Ishikawa (cell line): ENCODE results near the gene VGLL3.

ENCODE experiments used
- CREB1 ChIP-seq: IDR thresholded peaks from 2 replicates; pipeline ENCODE4 v1.6.1; 2012; ENCODE audit warnings: low read depth
- EGR1 ChIP-seq: IDR thresholded peaks from 2 replicates; pipeline ENCODE4 v1.6.1; 2012
- FOXM1 ChIP-seq: IDR thresholded peaks from 2 replicates; pipeline ENCODE4 v1.6.1; 2012; ENCODE audit warnings: low read depth, borderline replicate concordance
- NFIC ChIP-seq: IDR thresholded peaks from 2 replicates; pipeline ENCODE4 v1.6.1; 2012
- RAD21 ChIP-seq: IDR thresholded peaks from 2 replicates; pipeline ENCODE4 v1.6.1; 2012; ENCODE audit warnings: low read depth
- TAF1 ChIP-seq: IDR thresholded peaks from 2 replicates; pipeline ENCODE4 v1.6.1; 2012; ENCODE audit warnings: low read depth, mild to moderate bottlenecking
- TCF12 ChIP-seq: IDR thresholded peaks from 2 replicates; pipeline ENCODE4 v1.6.1; 2012; ENCODE audit warnings: low read depth
- USF1 ChIP-seq: IDR thresholded peaks from 2 replicates; pipeline ENCODE4 v1.6.1; 2012
- YY1 ChIP-seq: IDR thresholded peaks from 2 replicates; pipeline ENCODE4 v1.6.1; 2012; ENCODE audit warnings: low read depth

- TF ChIP-seq NFIC (no peak), USF1 (no peak), YY1 (no peak), FOXM1 (no peak), CREB1 (no peak), RAD21 (no peak), TCF12 (no peak), TAF1 (no peak), EGR1 (no peak)
Observed at GRCh38 chr3:86995537-86995936, 4.6 kb upstream of the VGLL3 start.
